GM12878 (cell line): ENCODE data around the gene EPHA4. TPM values are rescaled to one million over a fixed set of nuclear protein-coding genes. Genes with fewer than 3 reads are reported as not detected.
A peak's percentile ranks its signal among the peaks of the same experiment; 100 is the strongest.

ENCODE experiments used
- ATAC-seq: fragments of 200-7000 bp; cut with Tn5 transposase; 3 replicates; pipeline ENCODE4 v1.9.1; 2020; ENCODE audit warnings: mild to moderate bottlenecking, moderate library complexity
- BruUV-seq: library from RNA; stranded (reverse); fragments of 400-500 nt; replicated peaks from 2 replicates; lab custom pipeline; 2021; lab: Mats Ljungman, UMichigan
- CTCF ChIA-PET: fragments of 300-600 bp; sonication (Branson Sonifier 250); formaldehyde crosslinking; extraction: SDS; loops from one replicate; lab custom pipeline; 2021; ENCODE audit warnings: inconsistent platforms; lab: Yijun Ruan, JAX
- POLR2A ChIA-PET: fragments of 350-600 bp; formaldehyde crosslinking; extraction: SDS; loops from one replicate; lab custom pipeline; 2021; ENCODE audit warnings: inconsistent platforms; lab: Charles Lee
- RAD21 ChIA-PET: fragments of 300-600 bp; sonication (Branson Sonifier 250); formaldehyde crosslinking; loops from one replicate; lab custom pipeline; 2023; ENCODE audit warnings: antibody characterized with exemption; ENCODE audit not compliant: unreplicated experiment; lab: Charles Lee
- SMC1A ChIA-PET: fragments of 300-600 bp; sonication (Branson Sonifier 250); formaldehyde crosslinking; loops from one replicate; lab custom pipeline; 2023; ENCODE audit not compliant: unreplicated experiment, uncharacterized antibody; lab: Charles Lee
- DNase-seq: peaks from one replicate; pipeline ENCODE4 v3.0.0-alpha.2; 2011; ENCODE audit warnings: low read depth, low spot score
- FAIRE-seq: peaks from 3 replicates; lab custom pipeline; 2011; peaks lifted over from hg19 to GRCh38; lab: Jason Lieb, UNC
- H2AFZ ChIP-seq: 2 replicates; pipeline ENCODE4 v1.6.0; 2011; ENCODE audit warnings: low read depth, low read length, control low read depth; ENCODE audit not compliant: control insufficient read depth
- H3K27ac ChIP-seq: 2 replicates; pipeline ENCODE4 v1.5.1; 2011; ENCODE audit warnings: control low read depth; ENCODE audit not compliant: control insufficient read depth, insufficient read depth
- H3K27me3 ChIP-seq, 2 experiments: replicated peaks in 1 of 2; 2 replicates each; pipeline versions ENCODE4 v1.6.0 to v1.6.1; 2011; ENCODE audit warnings: low read length in 1 of 2; ENCODE audit not compliant: control insufficient read depth in 2 of 2, insufficient read depth in 2 of 2
- H3K36me3 ChIP-seq, 2 experiments: 2 replicates each; pipeline ENCODE4 v1.5.1; 2011; ENCODE audit warnings: low read length in 1 of 2; ENCODE audit not compliant: control insufficient read depth in 2 of 2, insufficient read depth in 2 of 2
- H3K4me1 ChIP-seq: 2 replicates; pipeline ENCODE4 v1.6.1; 2011; ENCODE audit warnings: mild to moderate bottlenecking, low read length, moderate library complexity, mixed read lengths; ENCODE audit not compliant: control insufficient read depth, insufficient read depth
- H3K4me2 ChIP-seq: 2 replicates; pipeline ENCODE4 v1.6.0; 2011; ENCODE audit warnings: control low read depth; ENCODE audit not compliant: control insufficient read depth, insufficient read depth
- H3K4me3 ChIP-seq: fragments of 200-600 bp; sonication (generic); 2 replicates; pipeline ENCODE4 v1.5.1; 2016
- H3K79me2 ChIP-seq: 2 replicates; pipeline ENCODE4 v1.6.0; 2011; ENCODE audit warnings: low read length; ENCODE audit not compliant: control insufficient read depth, insufficient read depth
- H3K9ac ChIP-seq: 2 replicates; pipeline ENCODE4 v1.8.0; 2011; ENCODE audit warnings: low read length, control low read depth, mixed read lengths; ENCODE audit not compliant: control insufficient read depth, insufficient read depth
- H3K9me3 ChIP-seq: replicated peaks from 3 replicates; pipeline ENCODE4 v1.5.1; 2011; ENCODE audit warnings: mild to moderate bottlenecking, low read length; ENCODE audit not compliant: control insufficient read depth, insufficient read depth
- H4K20me1 ChIP-seq: 2 replicates; pipeline ENCODE4 v1.6.0; 2011; ENCODE audit not compliant: control insufficient read depth, insufficient read depth
- ATF7 ChIP-seq: fragments of 450-650 bp; IDR thresholded peaks from 2 replicates; pipeline ENCODE4 v1.6.1; 2016; ENCODE audit warnings: low read depth, mild to moderate bottlenecking
- HDGF ChIP-seq: fragments of 450-650 bp; IDR thresholded peaks from 2 replicates; pipeline ENCODE4 v1.6.1; 2016; ENCODE audit warnings: antibody characterized with exemption
- MAX ChIP-seq: IDR thresholded peaks from 2 replicates; pipeline ENCODE4 v1.6.1; 2012; ENCODE audit warnings: low read depth, low read length, improper control_type of control experiment
- PAX5 ChIP-seq: IDR thresholded peaks from 2 replicates; pipeline ENCODE4 v1.6.1; 2011; ENCODE audit warnings: low read depth, low read length, borderline replicate concordance
- ZNF24 ChIP-seq: fragments of 450-650 bp; IDR thresholded peaks from 2 replicates; pipeline ENCODE4 v1.6.1; 2017; ENCODE audit warnings: antibody characterized with exemption, mild to moderate bottlenecking
- WGBS: methylation state at CpG from one replicate; pipeline ENCODE4 v1.1.6; 2016; ENCODE audit warnings: low lambda C conversion rate; ENCODE audit not compliant: insufficient replicate concordance, insufficient coverage; ENCODE audit errors: missing lambda C conversion rate; 5-methylcytosine and 5-hydroxymethylcytosine counted together
- in situ Hi-C: fragments of 300-500 bp; cut with MboI; formaldehyde crosslinking; loops from 9 replicates; pipeline ENCODE4 v1.14.3; 2018; ENCODE audit warnings: mixed read lengths
- intact Hi-C: fragments of 100-400 bp; cut with micrococcal nuclease; formaldehyde crosslinking; loops from one replicate; pipeline ENCODE4 v1.14.2; 2022; ENCODE audit not compliant: unreplicated experiment
- polyA plus RNA-seq, 11 experiments: library from polyadenylated mRNA; depleted of rRNA in 4 of 11; unstranded in 6 of 11; stranded (reverse) in 5 of 11; fragments of >200 nt; fragmentation: Nextera tagmentation in 4 of 11; fragmentation: Illumina TruSeq in 1 of 11; extraction: Ambion mirVana in 4 of 11; extraction: Trizol in 1 of 11; gene quantifications; 1 replicate in 1 of 11; 2 replicates in 10 of 11; pipeline versions ENCODE4 v1.2.1 to v1.2.3, GENCODE V29; 2011 to 2016; ENCODE audit warnings: inconsistent platforms in 2 of 11, missing spikeins in 2 of 11, low read depth in 1 of 11
- total RNA-seq, 4 experiments: library from RNA; depleted of rRNA in 3 of 4; stranded (reverse); fragments of >200 nt in 3 of 4; fragmentation: Illumina TruSeq in 1 of 4; extraction: Trizol in 1 of 4; gene quantifications; 2 replicates each; pipeline versions ENCODE4 v1.2.1 to v1.2.3, GENCODE V29; 2013 to 2021

The EPHA4 gene
- total and polyA plus RNA-seq, 10 of the 15 experiments (the other 5 are each of a cell fraction or from before 2014, with no cell fraction given) = 0.06 to 1.5 (median 0.33) TPM; not detected in 1

GRCh38 chr2:221572821-221573429, 821 bp upstream of the EPHA4 start:
- no peaks in the 10 kb centered on the region for H3K36me3 ChIP-seq
- H4K20me1 ChIP-seq = no peaks in the 10 kb centered on the region
- DNase-seq (no peak), ATAC-seq (peak; percentile 55), FAIRE-seq (no peak)
- no peak overlapping the region for H3K27ac ChIP-seq
- H3K4me3 ChIP-seq = peak overlapping the region; percentile 82
- intact Hi-C loops = loop anchor here (1.0 to 10.0 kb wide), 14 partner anchors 54 to 1836 kb away; no protein-coding TSS in a partner anchor
- no peaks in the 10 kb centered on the region for H3K79me2 ChIP-seq
- peak overlapping the region; percentile 42 for H2AFZ ChIP-seq
- CTCF ChIA-PET = interaction anchor here (0.6 to 2.6 kb wide), 14 partner anchors 10 to 1839 kb away, joined by 3 to 11 read pairs (median 4); no protein-coding TSS in a partner anchor
- TF ChIP-seq ZNF24 (peak; percentile 53; the same call in 1 of the 2 replicates), PAX5 (no peak)
- no TSS peak for BruUV-seq
- WGBS = under 1% methylated on average over 42 of the region's 42 CpGs
- no peak overlapping the region for H3K9ac ChIP-seq
- in situ Hi-C loops = loop anchor here (5.0 to 10.0 kb wide), 2 partner anchors 886 to 1848 kb away; no protein-coding TSS in a partner anchor
- peaks cover 14% of the 10 kb centered on the region for H3K4me1 ChIP-seq
- H3K9me3 ChIP-seq = no peaks in the 10 kb centered on the region
- RAD21 ChIA-PET = interaction anchor here (1.0 to 1.8 kb wide), 3 partner anchors 1408 to 1576 kb away, joined by 3 to 10 read pairs (median 3); no protein-coding TSS in a partner anchor
- peaks cover 0 to 16% of the 10 kb centered on the region in 2 experiments; a peak in 3 of 4 replicates for H3K27me3 ChIP-seq
- SMC1A ChIA-PET = interaction anchor here (1.1 to 1.2 kb wide), 3 partner anchors 10 to 105 kb away, joined by 3 read pairs; no protein-coding TSS in a partner anchor
- POLR2A ChIA-PET = no interaction called here
- peak overlapping the region; percentile 89 for H3K4me2 ChIP-seq

- H3K27me3 ChIP-seq = peaks cover 0 to 16% of the 10 kb centered on the region in 2 experiments; a peak in 3 of 4 replicates
- H3K79me2 ChIP-seq = no peaks in the 10 kb centered on the region
- peak overlapping the region; percentile 82 for H3K4me3 ChIP-seq
- ChIA-PET POLR2A (no interaction called here), RAD21 (no interaction called here), SMC1A (interaction anchor here (1.1 kb wide), 1 partner anchor 104 kb away, joined by 3 read pairs; no protein-coding TSS in a partner anchor), CTCF (interaction anchor here (0.7 to 1.8 kb wide), 4 partner anchors 14 to 1834 kb away, joined by 3 to 4 read pairs (median 4); no protein-coding TSS in a partner anchor)
- peaks cover 14% of the 10 kb centered on the region for H3K4me1 ChIP-seq
- TF ChIP-seq HDGF (0 out of 2 replicates have a peak, but pooled peaks have one; percentile 28), MAX (0 out of 2 replicates have a peak, but pooled peaks have one; percentile 31), ATF7 (no peak)
- 2% methylated on average over 55 of the region's 61 CpGs for WGBS
- H3K9me3 ChIP-seq = no peaks in the 10 kb centered on the region
- no peak for FAIRE-seq
- H3K36me3 ChIP-seq = no peaks in the 10 kb centered on the region
- H3K9ac ChIP-seq = peak overlapping the region; percentile 27; the same call in 1 of the 2 replicates
- ATAC-seq = peak; percentile 5
- BruUV-seq = TSS peak; percentile 63
- H3K27ac ChIP-seq = no peak overlapping the region
- intact Hi-C loops = loop anchor here (2.0 to 10.0 kb wide), 13 partner anchors 53 to 1835 kb away; no protein-coding TSS in a partner anchor
- H4K20me1 ChIP-seq = no peaks in the 10 kb centered on the region
- peak overlapping the region; percentile 82 for H2AFZ ChIP-seq
- peak overlapping the region; percentile 100 for H3K4me2 ChIP-seq
- DNase-seq = no peak
- in situ Hi-C loops = loop anchor here (5.0 to 10.0 kb wide), 2 partner anchors 884 to 1847 kb away; no protein-coding TSS in a partner anchor
These were observed 419 bp downstream of the EPHA4 start for GRCh38 chr2:221571551-221572218.
